GM12891 (cell line): ENCODE results near the gene KCTD16.

Experiments used
- DNase-seq: peaks from one replicate; pipeline ENCODE4 v3.0.0; 2011; ENCODE audit warnings: low spot score; ENCODE audit not compliant: insufficient read length
- FAIRE-seq: peaks from 2 replicates; lab custom pipeline; 2011; peaks lifted over from hg19 to GRCh38; lab: Jason Lieb, UNC
- PAX5 ChIP-seq: IDR thresholded peaks from 2 replicates; pipeline ENCODE4 v1.6.1; 2011; ENCODE audit warnings: low read length, moderate library complexity, mild to moderate bottlenecking; ENCODE audit not compliant: insufficient read depth, severe bottlenecking
- POLR2A ChIP-seq: IDR thresholded peaks from 2 replicates; pipeline ENCODE4 v1.6.1; 2011; ENCODE audit warnings: low read depth, low read length, control low read depth
- POLR2AphosphoS5 ChIP-seq: IDR thresholded peaks from 2 replicates; pipeline ENCODE4 v1.6.1; 2011; ENCODE audit warnings: low read depth, low read length, control low read depth
- POU2F2 ChIP-seq: IDR thresholded peaks from 2 replicates; pipeline ENCODE4 v1.6.1; 2011; ENCODE audit warnings: low read depth, mild to moderate bottlenecking, control low read depth, low read length, moderate library complexity
- SPI1 ChIP-seq: IDR thresholded peaks from 2 replicates; pipeline ENCODE4 v1.6.1; 2011; ENCODE audit warnings: low read depth, low read length, control low read depth
- TAF1 ChIP-seq: IDR thresholded peaks from 2 replicates; pipeline ENCODE4 v1.6.1; 2011; ENCODE audit warnings: low read depth, low read length, control low read depth

Gene KCTD16

GRCh38 chr5:144393641-144394435, 223.2 kb downstream of the KCTD16 start:
- TF ChIP-seq PAX5 (no peak), SPI1 (no peak), POLR2A (no peak), POU2F2 (no peak), POLR2AphosphoS5 (no peak), TAF1 (no peak)
- FAIRE-seq, result no peak
- no peak for DNase-seq

GRCh38 chr5:144395704-144396103, 225.0 kb downstream of the KCTD16 start:
- TF ChIP-seq POLR2AphosphoS5 (no peak), POLR2A (no peak), TAF1 (no peak), PAX5 (no peak), POU2F2 (no peak)
- FAIRE-seq (no peak), DNase-seq (no peak)

GRCh38 chr5:144403058-144403457, 232.4 kb downstream of the KCTD16 start:
- TF ChIP-seq POLR2AphosphoS5, result no peak
- DNase-seq (no peak), FAIRE-seq (no peak)

- FAIRE-seq (no peak), DNase-seq (no peak)
- TF ChIP-seq POU2F2 (no peak), POLR2AphosphoS5 (no peak), SPI1 (no peak), TAF1 (no peak), POLR2A (no peak), PAX5 (no peak)
Observed at GRCh38 chr5:144403817-144404420, 233.2 kb downstream of the KCTD16 start.

- TF ChIP-seq POLR2A, result no peak
- DNase-seq (no peak), FAIRE-seq (no peak)
Observed at GRCh38 chr5:144404672-144405071, 234.0 kb downstream of the KCTD16 start.

GRCh38 chr5:144405991-144406390, 235.3 kb downstream of the KCTD16 start:
- FAIRE-seq, result no peak
- TF ChIP-seq POLR2AphosphoS5, result no peak
- no peak for DNase-seq

GRCh38 chr5:144406442-144406841, 235.8 kb downstream of the KCTD16 start:
- no peak for FAIRE-seq
- DNase-seq, result no peak
- TF ChIP-seq SPI1, result no peak
- no peak for TF ChIP-seq POLR2A
- TF ChIP-seq PAX5, result no peak
- TF ChIP-seq POU2F2, result no peak
- no peak for TF ChIP-seq POLR2AphosphoS5
- TF ChIP-seq TAF1, result no peak

- no peak for TF ChIP-seq SPI1
- no peak for TF ChIP-seq PAX5
- TF ChIP-seq POLR2A, result no peak
- no peak for TF ChIP-seq POLR2AphosphoS5
- TF ChIP-seq TAF1, result no peak
- no peak for TF ChIP-seq POU2F2
- no peak for FAIRE-seq
- no peak for DNase-seq
Observed at GRCh38 chr5:144414202-144415029, 243.7 kb downstream of the KCTD16 start.

GRCh38 chr5:144416196-144416595, 245.5 kb downstream of the KCTD16 start:
- FAIRE-seq (no peak), DNase-seq (no peak)
- TF ChIP-seq PAX5 (no peak), SPI1 (no peak), POLR2A (no peak), POLR2AphosphoS5 (no peak), TAF1 (no peak), POU2F2 (no peak)

GRCh38 chr5:144418719-144419118, 248.0 kb downstream of the KCTD16 start:
- no peak for DNase-seq

More at GRCh38 chr5:144418719-144419118, 248.0 kb downstream of the KCTD16 start:
- TF ChIP-seq POU2F2 (no peak), POLR2A (no peak), SPI1 (no peak), PAX5 (no peak), TAF1 (no peak), POLR2AphosphoS5 (no peak)
- FAIRE-seq, result no peak
